Sigmoid colon (tissue), 4 donors: ENCODE data around the gene SMAD9.

Source experiments
- EP300 ChIP-seq, 4 donors: sonication (generic); formaldehyde crosslinking; IDR thresholded peaks; one replicate each; pipeline ENCODE4 v1.6.1; 2017; ENCODE audit warnings: antibody characterized with exemption in 4 of 4
- POLR2A ChIP-seq, 2 donors: fragments of 450-650 bp; IDR thresholded peaks; one replicate each; pipeline ENCODE4 v1.6.1; 2016; ENCODE audit warnings: antibody characterized with exemption in 2 of 2, mild to moderate bottlenecking in 2 of 2, moderate library complexity in 2 of 2
- POLR2AphosphoS5 ChIP-seq, 4 donors: sonication (generic); formaldehyde crosslinking; IDR thresholded peaks; one replicate each; pipeline ENCODE4 v1.6.1; 2017; ENCODE audit warnings: antibody characterized with exemption in 4 of 4
- TF ChIP-seq, protein P1 (sequence below), 4 experiments: fragments of 450-650 bp in 3 of 4; fragments of 200-600 bp in 1 of 4; IDR thresholded peaks; one replicate each; pipeline ENCODE4 v1.5.1; 2016 to 2019; ENCODE audit warnings: antibody characterized with exemption in 4 of 4, mild to moderate bottlenecking in 3 of 4, moderate library complexity in 2 of 4

DNA sequence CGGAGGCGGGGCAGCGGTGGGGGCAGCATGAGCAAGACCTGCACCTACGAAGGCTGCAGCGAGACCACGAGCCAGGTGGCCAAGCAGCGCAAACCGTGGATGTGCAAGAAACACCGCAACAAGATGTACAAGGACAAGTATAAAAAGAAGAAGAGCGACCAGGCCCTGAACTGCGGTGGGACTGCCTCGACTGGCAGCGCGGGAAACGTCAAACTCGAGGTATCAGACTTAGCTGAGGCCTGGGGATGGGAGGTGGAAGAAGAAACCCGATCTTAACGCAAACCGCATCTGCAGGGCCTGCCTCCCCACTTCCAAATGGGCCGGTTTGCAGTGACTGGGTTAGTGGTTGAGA, 100.3 kb downstream of the SMAD9 start:
- TF ChIP-seq, protein P1, sequence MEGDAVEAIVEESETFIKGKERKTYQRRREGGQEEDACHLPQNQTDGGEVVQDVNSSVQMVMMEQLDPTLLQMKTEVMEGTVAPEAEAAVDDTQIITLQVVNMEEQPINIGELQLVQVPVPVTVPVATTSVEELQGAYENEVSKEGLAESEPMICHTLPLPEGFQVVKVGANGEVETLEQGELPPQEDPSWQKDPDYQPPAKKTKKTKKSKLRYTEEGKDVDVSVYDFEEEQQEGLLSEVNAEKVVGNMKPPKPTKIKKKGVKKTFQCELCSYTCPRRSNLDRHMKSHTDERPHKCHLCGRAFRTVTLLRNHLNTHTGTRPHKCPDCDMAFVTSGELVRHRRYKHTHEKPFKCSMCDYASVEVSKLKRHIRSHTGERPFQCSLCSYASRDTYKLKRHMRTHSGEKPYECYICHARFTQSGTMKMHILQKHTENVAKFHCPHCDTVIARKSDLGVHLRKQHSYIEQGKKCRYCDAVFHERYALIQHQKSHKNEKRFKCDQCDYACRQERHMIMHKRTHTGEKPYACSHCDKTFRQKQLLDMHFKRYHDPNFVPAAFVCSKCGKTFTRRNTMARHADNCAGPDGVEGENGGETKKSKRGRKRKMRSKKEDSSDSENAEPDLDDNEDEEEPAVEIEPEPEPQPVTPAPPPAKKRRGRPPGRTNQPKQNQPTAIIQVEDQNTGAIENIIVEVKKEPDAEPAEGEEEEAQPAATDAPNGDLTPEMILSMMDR (IDR thresholded peaks at IDR 0.05): no peak
- TF ChIP-seq POLR2A (IDR thresholded peaks at IDR 0.05): no peak
- TF ChIP-seq EP300 (IDR thresholded peaks at IDR 0.05): no peak
- no peak for TF ChIP-seq POLR2AphosphoS5 (IDR thresholded peaks at IDR 0.05)
